ENCODE data around the gene CPNE8.

CPNE8 gene

GRCh38 chr12:38653650-38654049 lies 251.7 kb downstream of the CPNE8 start:
- no CpG with 5 or more reads among the region's 2 CpGs for WGBS, 2 donors (ENCODE audit: extremely low coverage in 2 of 2, insufficient read length in 2 of 2, insufficient replicate concordance in 1 of 2)
- Histone ChIP-seq H3K27me3 (ENCODE audit: control insufficient read depth in 3 of 3, insufficient read depth in 3 of 3, low read depth in 1 of 3, low read length in 3 of 3) (no peaks in the 10 kb centered on the region), H3K27ac (replicated peaks; ENCODE audit: low read length) (no peak overlapping the region)

GRCh38 chr12:38648813-38649212 lies 256.6 kb downstream of the CPNE8 start:
- Histone ChIP-seq H3K18ac (ENCODE audit: low read length) (no peak overlapping the region), H4K8ac (ENCODE audit: low read depth, low read length) (no peak overlapping the region), H3K4me2 (ENCODE audit: insufficient read depth, low read length, poor library complexity, severe bottlenecking) (no peak overlapping the region), H4K91ac (ENCODE audit: low read depth, low read length, poor library complexity) (no peak overlapping the region), H3K4me1 (ENCODE audit: control insufficient read depth in 2 of 2, insufficient read depth in 1 of 2, low read depth in 1 of 2, low read length in 2 of 2) (no peaks in the 10 kb centered on the region), H2BK120ac (ENCODE audit: low read depth, low read length) (no peak overlapping the region), H2AFZ (ENCODE audit: low read length) (no peak overlapping the region), H2AK5ac (ENCODE audit: low read depth, low read length) (no peak overlapping the region), H2BK5ac (ENCODE audit: low read length) (no peak overlapping the region), H3K9ac (ENCODE audit: low read depth, low read length, poor library complexity) (no peak overlapping the region), H3K27me3 (ENCODE audit: control insufficient read depth in 3 of 3, insufficient read depth in 3 of 3, low read depth in 1 of 3, low read length in 3 of 3) (no peaks in the 10 kb centered on the region), H3K9me3 (replicated peaks in 1 of 2; ENCODE audit: control insufficient read depth in 2 of 2, insufficient read depth in 1 of 2, low read depth in 1 of 2, low read length in 2 of 2) (no peaks in the 10 kb centered on the region), H3K23ac (ENCODE audit: low read depth, low read length, poor library complexity) (no peak overlapping the region), H3K36me3 (replicated peaks in 1 of 2; ENCODE audit: control insufficient read depth in 2 of 2, insufficient read depth in 2 of 2, low read length in 2 of 2) (no peaks in the 10 kb centered on the region), H3K79me1 (ENCODE audit: low read depth, low read length) (no peaks in the 10 kb centered on the region), H3K4ac (ENCODE audit: low read length) (no peak overlapping the region), H3K14ac (ENCODE audit: low read length) (no peak overlapping the region), H2BK12ac (ENCODE audit: low read length) (no peak overlapping the region), H3K27ac (replicated peaks; ENCODE audit: low read length) (no peak overlapping the region), H2BK15ac (ENCODE audit: low read length) (no peak overlapping the region), H3K4me3 (ENCODE audit: low read length in 2 of 2) (no peak overlapping the region)
- no CpG with 5 or more reads among the region's 1 CpG for WGBS, 2 donors (ENCODE audit: extremely low coverage in 2 of 2, insufficient read length in 2 of 2, insufficient replicate concordance in 1 of 2)
- no peak for DNase-seq (ENCODE audit: low spot score)

More at GRCh38 chr12:38653650-38654049, 251.7 kb downstream of the CPNE8 start:
- H3K4me2 ChIP-seq (ENCODE audit: insufficient read depth, low read length, poor library complexity, severe bottlenecking), result no peak overlapping the region
- H4K8ac ChIP-seq (ENCODE audit: low read depth, low read length), result no peak overlapping the region
- no peak overlapping the region for H2AK5ac ChIP-seq (ENCODE audit: low read depth, low read length)
- H2BK120ac ChIP-seq (ENCODE audit: low read depth, low read length), result no peak overlapping the region
- H3K4me3 ChIP-seq (ENCODE audit: low read length in 2 of 2), result no peak overlapping the region
- no peak overlapping the region for H3K14ac ChIP-seq (ENCODE audit: low read length)
- no peak overlapping the region for H2BK5ac ChIP-seq (ENCODE audit: low read length)
- no peak overlapping the region for H3K4ac ChIP-seq (ENCODE audit: low read length)
- H3K23ac ChIP-seq (ENCODE audit: low read depth, low read length, poor library complexity), result no peak overlapping the region
- H2AFZ ChIP-seq (ENCODE audit: low read length), result no peak overlapping the region
- H3K18ac ChIP-seq (ENCODE audit: low read length), result no peak overlapping the region
- no peak overlapping the region for H4K91ac ChIP-seq (ENCODE audit: low read depth, low read length, poor library complexity)
- H2BK15ac ChIP-seq (ENCODE audit: low read length), result no peak overlapping the region
- no peaks in the 10 kb centered on the region for H3K79me1 ChIP-seq (ENCODE audit: low read depth, low read length)
- H3K9ac ChIP-seq (ENCODE audit: low read depth, low read length, poor library complexity), result no peak overlapping the region
- H3K4me1 ChIP-seq (ENCODE audit: control insufficient read depth in 2 of 2, insufficient read depth in 1 of 2, low read depth in 1 of 2, low read length in 2 of 2), result no peaks in the 10 kb centered on the region
- no peak for DNase-seq (ENCODE audit: low spot score)
- H3K9me3 ChIP-seq (replicated peaks in 1 of 2; ENCODE audit: control insufficient read depth in 2 of 2, insufficient read depth in 1 of 2, low read depth in 1 of 2, low read length in 2 of 2), result no peaks in the 10 kb centered on the region
- H3K36me3 ChIP-seq (replicated peaks in 1 of 2; ENCODE audit: control insufficient read depth in 2 of 2, insufficient read depth in 2 of 2, low read length in 2 of 2), result no peaks in the 10 kb centered on the region
- no peak overlapping the region for H2BK12ac ChIP-seq (ENCODE audit: low read length)

- no peaks in the 10 kb centered on the region for H3K79me1 ChIP-seq (ENCODE audit: low read depth, low read length)
- H2BK5ac ChIP-seq (ENCODE audit: low read length), result no peak overlapping the region
- no peak overlapping the region for H3K23ac ChIP-seq (ENCODE audit: low read depth, low read length, poor library complexity)
- no peak overlapping the region for H2BK15ac ChIP-seq (ENCODE audit: low read length)
- no peaks in the 10 kb centered on the region for H3K9me3 ChIP-seq (replicated peaks in 1 of 2; ENCODE audit: control insufficient read depth in 2 of 2, insufficient read depth in 1 of 2, low read depth in 1 of 2, low read length in 2 of 2)
- no peak overlapping the region for H2AK5ac ChIP-seq (ENCODE audit: low read depth, low read length)
- H3K27ac ChIP-seq (replicated peaks; ENCODE audit: low read length), result no peak overlapping the region
- H3K27me3 ChIP-seq (ENCODE audit: control insufficient read depth in 3 of 3, insufficient read depth in 3 of 3, low read depth in 1 of 3, low read length in 3 of 3), result no peaks in the 10 kb centered on the region
- H3K4ac ChIP-seq (ENCODE audit: low read length), result no peak overlapping the region
- H3K18ac ChIP-seq (ENCODE audit: low read length), result no peak overlapping the region
- H3K36me3 ChIP-seq (replicated peaks in 1 of 2; ENCODE audit: control insufficient read depth in 2 of 2, insufficient read depth in 2 of 2, low read length in 2 of 2), result no peaks in the 10 kb centered on the region
- H2AFZ ChIP-seq (ENCODE audit: low read length), result no peak overlapping the region
- no peak overlapping the region for H3K9ac ChIP-seq (ENCODE audit: low read depth, low read length, poor library complexity)
- no peak overlapping the region for H2BK12ac ChIP-seq (ENCODE audit: low read length)
- no peak overlapping the region for H4K8ac ChIP-seq (ENCODE audit: low read depth, low read length)
- no peak overlapping the region for H3K14ac ChIP-seq (ENCODE audit: low read length)
- no peak overlapping the region for H4K91ac ChIP-seq (ENCODE audit: low read depth, low read length, poor library complexity)
- no peak for DNase-seq (ENCODE audit: low spot score)
- no peak overlapping the region for H3K4me3 ChIP-seq (ENCODE audit: low read length in 2 of 2)
- WGBS, 2 donors (ENCODE audit: extremely low coverage in 2 of 2, insufficient read length in 2 of 2, insufficient replicate concordance in 1 of 2), result no CpG with 5 or more reads among the region's 4 CpGs
- H3K4me1 ChIP-seq (ENCODE audit: control insufficient read depth in 2 of 2, insufficient read depth in 1 of 2, low read depth in 1 of 2, low read length in 2 of 2), result no peaks in the 10 kb centered on the region
- H2BK120ac ChIP-seq (ENCODE audit: low read depth, low read length), result no peak overlapping the region
- H3K4me2 ChIP-seq (ENCODE audit: insufficient read depth, low read length, poor library complexity, severe bottlenecking), result no peak overlapping the region
Observed at GRCh38 chr12:38646146-38646545, 259.2 kb downstream of the CPNE8 start.

- Histone ChIP-seq H3K79me1 (ENCODE audit: low read depth, low read length) (no peaks in the 10 kb centered on the region), H3K4ac (ENCODE audit: low read length) (no peak overlapping the region), H3K9me3 (replicated peaks in 1 of 2; ENCODE audit: control insufficient read depth in 2 of 2, insufficient read depth in 1 of 2, low read depth in 1 of 2, low read length in 2 of 2) (no peaks in the 10 kb centered on the region), H3K4me1 (ENCODE audit: control insufficient read depth in 2 of 2, insufficient read depth in 1 of 2, low read depth in 1 of 2, low read length in 2 of 2) (no peaks in the 10 kb centered on the region), H2AFZ (ENCODE audit: low read length) (no peak overlapping the region), H4K91ac (ENCODE audit: low read depth, low read length, poor library complexity) (no peak overlapping the region), H3K36me3 (replicated peaks in 1 of 2; ENCODE audit: control insufficient read depth in 2 of 2, insufficient read depth in 2 of 2, low read length in 2 of 2) (no peaks in the 10 kb centered on the region), H4K8ac (ENCODE audit: low read depth, low read length) (no peak overlapping the region), H2BK15ac (ENCODE audit: low read length) (no peak overlapping the region), H3K14ac (ENCODE audit: low read length) (no peak overlapping the region), H3K18ac (ENCODE audit: low read length) (no peak overlapping the region), H2BK5ac (ENCODE audit: low read length) (no peak overlapping the region), H3K4me3 (ENCODE audit: low read length in 2 of 2) (peak overlapping the region in 1 of 2 donors; percentile 46), H3K27ac (replicated peaks; ENCODE audit: low read length) (no peak overlapping the region), H3K9ac (ENCODE audit: low read depth, low read length, poor library complexity) (no peak overlapping the region), H2AK5ac (ENCODE audit: low read depth, low read length) (no peak overlapping the region), H3K4me2 (ENCODE audit: insufficient read depth, low read length, poor library complexity, severe bottlenecking) (no peak overlapping the region), H3K27me3 (ENCODE audit: control insufficient read depth in 3 of 3, insufficient read depth in 3 of 3, low read depth in 1 of 3, low read length in 3 of 3) (no peaks in the 10 kb centered on the region), H3K23ac (ENCODE audit: low read depth, low read length, poor library complexity) (no peak overlapping the region), H2BK120ac (ENCODE audit: low read depth, low read length) (no peak overlapping the region), H2BK12ac (ENCODE audit: low read length) (no peak overlapping the region)
- DNase-seq (ENCODE audit: low spot score), result no peak
- WGBS, 2 donors (ENCODE audit: extremely low coverage in 2 of 2, insufficient read length in 2 of 2, insufficient replicate concordance in 1 of 2), result no CpG with 5 or more reads among the region's 7 CpGs
Observed at GRCh38 chr12:38639625-38640024, 265.8 kb downstream of the CPNE8 start.
